22Rv1 (cell line): Measurements from ENCODE around the gene NANOGP8.

ENCODE experiments used
- CTCF ChIP-seq: fragments of 450-650 bp; IDR thresholded peaks from 2 replicates; pipeline ENCODE4 v1.5.1; 2017; ENCODE audit warnings: mild to moderate bottlenecking
- ZFX ChIP-seq: fragments of 450-650 bp; IDR thresholded peaks from 2 replicates; pipeline ENCODE4 v1.6.1; 2017; ENCODE audit warnings: antibody characterized with exemption, borderline replicate concordance

DNA sequence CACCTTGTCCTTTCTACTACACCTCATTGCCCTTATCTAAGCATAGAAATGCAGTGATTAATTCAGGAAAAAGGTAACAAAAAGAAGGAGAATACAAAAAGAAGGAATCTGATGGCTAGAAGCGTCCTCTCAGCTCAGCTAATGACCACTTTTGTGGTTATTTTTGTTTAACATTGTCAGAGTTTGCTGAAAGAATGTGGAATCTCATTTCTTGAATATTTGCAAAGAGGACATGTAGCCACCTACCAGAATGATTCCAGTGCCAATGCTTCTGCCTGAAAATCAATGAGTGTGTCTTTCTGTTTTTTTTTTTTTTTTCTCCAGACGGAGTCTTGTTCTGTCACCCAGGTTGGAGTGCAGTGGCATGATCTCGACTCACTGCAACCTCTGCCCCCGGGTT, 24.5 kb downstream of the NANOGP8 start:
- TF ChIP-seq CTCF (no peak), ZFX (no peak)
